Epithelial cell of esophagus (primary cell): ENCODE results near the gene FUT9.

Experiments used
- DNase-seq: peaks from one replicate; pipeline ENCODE4 v3.0.0; 2010; ENCODE audit warnings: low read depth
- H3K4me3 ChIP-seq: 2 replicates; pipeline ENCODE4 v1.5.1; 2011; ENCODE audit warnings: mild to moderate bottlenecking, low read length, control low read depth
- TF ChIP-seq, protein P1 (sequence below): IDR thresholded peaks from 2 replicates; pipeline ENCODE4 v1.5.1; 2011; ENCODE audit warnings: low read depth, mild to moderate bottlenecking, low read length, control low read depth, inconsistent platforms; ENCODE audit not compliant: insufficient read depth; ENCODE audit errors: missing control alignments

Gene FUT9

DNA sequence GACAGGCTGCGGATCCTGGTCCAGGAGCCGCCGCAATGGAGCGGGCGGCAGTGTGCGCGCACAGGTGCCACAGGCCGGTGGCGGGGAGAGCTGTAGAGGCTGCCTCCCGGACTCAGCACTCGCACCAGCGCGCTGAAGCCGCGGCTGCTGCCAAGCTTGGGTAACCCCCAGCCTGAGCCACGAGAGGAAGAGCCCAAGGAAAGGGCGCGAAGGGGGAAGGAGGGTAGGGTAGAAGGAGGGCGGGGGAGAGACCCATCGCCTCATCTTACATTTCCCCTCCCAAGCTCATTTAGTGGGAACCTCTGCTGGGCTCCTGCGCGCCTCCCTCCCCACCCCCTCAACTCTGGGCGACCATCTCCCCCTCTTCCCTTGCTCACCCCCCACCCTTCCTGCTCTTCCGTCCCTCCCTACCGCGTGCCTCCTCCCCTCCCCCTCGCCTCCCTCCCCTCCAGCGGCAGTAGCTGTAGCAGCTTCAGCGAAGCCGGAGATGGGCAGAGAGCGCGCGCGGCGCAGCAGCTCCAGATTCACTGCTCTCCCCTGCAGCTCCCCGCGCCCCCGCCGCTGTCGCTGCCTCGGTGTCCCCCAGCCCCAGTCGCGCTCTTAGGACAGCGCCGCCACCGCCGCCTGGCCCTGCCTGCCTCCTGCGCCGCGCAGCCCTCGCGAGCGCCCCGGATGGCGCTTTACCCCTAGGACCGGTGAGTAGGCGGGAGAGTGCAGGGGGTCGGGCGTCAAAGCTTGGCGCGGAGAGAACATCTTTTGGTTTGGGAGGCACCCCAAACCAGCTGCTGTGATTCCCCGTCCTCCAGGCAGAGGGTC is at the start of gene FUT9:
TSS of gene FUT9 (plus strand) at position 457 of the 816 bp plus-strand sequence. CDS start 187,182 bp downstream, outside the sequence.
- no peak within 1 kb of the TSS for H3K4me3 ChIP-seq
- TF ChIP-seq, protein P1, sequence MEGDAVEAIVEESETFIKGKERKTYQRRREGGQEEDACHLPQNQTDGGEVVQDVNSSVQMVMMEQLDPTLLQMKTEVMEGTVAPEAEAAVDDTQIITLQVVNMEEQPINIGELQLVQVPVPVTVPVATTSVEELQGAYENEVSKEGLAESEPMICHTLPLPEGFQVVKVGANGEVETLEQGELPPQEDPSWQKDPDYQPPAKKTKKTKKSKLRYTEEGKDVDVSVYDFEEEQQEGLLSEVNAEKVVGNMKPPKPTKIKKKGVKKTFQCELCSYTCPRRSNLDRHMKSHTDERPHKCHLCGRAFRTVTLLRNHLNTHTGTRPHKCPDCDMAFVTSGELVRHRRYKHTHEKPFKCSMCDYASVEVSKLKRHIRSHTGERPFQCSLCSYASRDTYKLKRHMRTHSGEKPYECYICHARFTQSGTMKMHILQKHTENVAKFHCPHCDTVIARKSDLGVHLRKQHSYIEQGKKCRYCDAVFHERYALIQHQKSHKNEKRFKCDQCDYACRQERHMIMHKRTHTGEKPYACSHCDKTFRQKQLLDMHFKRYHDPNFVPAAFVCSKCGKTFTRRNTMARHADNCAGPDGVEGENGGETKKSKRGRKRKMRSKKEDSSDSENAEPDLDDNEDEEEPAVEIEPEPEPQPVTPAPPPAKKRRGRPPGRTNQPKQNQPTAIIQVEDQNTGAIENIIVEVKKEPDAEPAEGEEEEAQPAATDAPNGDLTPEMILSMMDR, result no peak
- DNase-seq, result no peak

DNA sequence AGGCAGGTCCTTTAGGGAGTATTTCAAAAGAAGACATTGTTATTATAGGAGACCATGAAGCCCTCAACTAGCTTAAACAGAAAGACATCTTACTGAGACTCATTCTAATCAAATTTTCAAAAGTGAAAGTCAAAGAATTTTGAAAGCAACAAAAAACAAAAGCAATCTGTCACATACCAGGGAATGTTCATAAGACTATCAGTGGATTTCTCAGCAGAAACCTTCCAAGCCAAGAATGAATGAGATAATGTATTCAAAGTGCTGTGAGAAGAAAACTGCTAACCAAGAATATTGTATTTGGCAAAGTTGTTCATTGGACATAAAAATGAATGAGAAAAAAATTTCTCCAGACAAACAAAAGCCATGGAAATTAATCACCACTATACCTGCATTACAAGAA is 48.2 kb upstream of the FUT9 start:
- DNase-seq, result no peak
- H3K4me3 ChIP-seq, result no peak overlapping the region
- TF ChIP-seq, protein P1, result no peak

DNA sequence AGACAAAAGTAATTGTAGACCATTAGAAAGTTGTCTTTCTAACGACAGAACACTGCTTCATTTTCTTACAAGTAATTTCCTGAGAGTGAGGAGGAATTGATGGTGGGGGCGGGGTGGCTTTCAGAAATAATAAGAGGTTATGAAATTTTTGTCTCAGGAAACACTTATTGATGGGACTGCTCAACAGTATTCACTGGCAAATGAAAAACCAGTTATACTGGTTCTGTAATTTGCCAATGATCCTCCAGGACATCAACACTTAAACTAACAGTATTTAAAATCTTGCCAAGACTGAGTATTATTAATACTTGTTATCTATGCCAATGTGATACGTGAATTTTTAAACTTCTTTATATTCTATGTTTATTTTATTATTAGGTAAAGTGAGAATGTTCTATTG is 41.8 kb upstream of the FUT9 start:
- no peak overlapping the region for H3K4me3 ChIP-seq
- TF ChIP-seq, protein P1, result no peak
- peak; percentile 30 for DNase-seq

DNA sequence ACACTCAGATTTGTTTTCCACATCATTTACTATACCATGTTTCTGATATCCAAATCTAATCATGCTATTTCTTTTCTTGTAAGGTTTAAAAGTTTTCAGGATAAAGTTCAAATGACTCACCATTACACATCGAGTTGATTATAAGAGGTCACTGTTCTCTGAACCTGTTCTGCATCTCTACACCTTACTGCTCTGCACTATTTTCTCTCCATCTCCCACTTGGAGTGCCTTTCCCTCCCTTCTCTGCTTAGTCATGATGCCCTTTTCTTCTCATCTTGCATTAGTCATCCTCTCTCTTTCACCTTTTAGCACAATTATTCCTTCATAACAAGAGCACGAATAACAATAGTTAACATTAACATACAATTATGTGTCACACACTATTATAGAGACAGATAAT is 37.5 kb upstream of the FUT9 start:
- DNase-seq, result peak; percentile 47
- no peak overlapping the region for H3K4me3 ChIP-seq
- TF ChIP-seq, protein P1, result no peak

DNA sequence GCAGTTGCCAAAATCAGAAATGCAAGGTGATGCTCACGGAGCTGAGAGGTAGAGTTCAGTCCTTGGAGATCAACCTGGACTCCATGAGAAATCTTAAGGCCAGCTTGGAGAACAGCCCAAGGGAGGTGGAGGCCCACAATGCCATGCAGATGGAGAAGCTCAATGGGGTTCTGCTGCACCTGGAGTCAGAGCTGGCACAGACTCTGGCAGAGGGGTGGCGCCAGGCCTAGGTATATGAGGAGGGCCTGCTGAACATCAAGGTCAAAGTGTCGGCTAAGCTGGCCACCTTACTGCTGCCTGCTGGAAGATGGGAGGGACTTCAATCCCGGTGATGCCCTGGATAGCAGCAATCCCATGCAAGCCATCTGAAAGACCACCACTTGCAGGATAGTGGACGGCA is 23.9 kb upstream of the FUT9 start:
- H3K4me3 ChIP-seq, result no peak overlapping the region
- TF ChIP-seq, protein P1, result no peak
- DNase-seq, result no peak

DNA sequence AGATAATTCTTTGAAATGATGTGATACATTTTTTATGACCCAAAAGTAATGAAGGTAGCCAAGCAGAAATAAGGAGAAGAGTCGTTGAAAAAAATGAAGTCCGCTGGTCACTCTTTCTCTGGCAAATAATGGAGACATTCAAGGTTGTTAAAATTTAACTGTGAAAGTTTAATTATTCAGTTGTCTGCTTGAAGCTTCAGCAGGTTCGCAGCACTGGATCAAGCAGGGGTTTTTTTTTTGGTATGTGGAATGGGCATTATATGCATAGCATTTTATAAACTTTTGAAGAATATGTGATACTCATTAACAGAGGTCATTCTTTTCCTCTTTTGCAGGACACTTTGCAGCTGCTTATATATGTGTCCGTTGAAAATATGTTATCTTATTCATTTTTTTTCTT is 21.6 kb upstream of the FUT9 start:
- TF ChIP-seq, protein P1, result no peak
- no peak overlapping the region for H3K4me3 ChIP-seq
- no peak for DNase-seq

DNA sequence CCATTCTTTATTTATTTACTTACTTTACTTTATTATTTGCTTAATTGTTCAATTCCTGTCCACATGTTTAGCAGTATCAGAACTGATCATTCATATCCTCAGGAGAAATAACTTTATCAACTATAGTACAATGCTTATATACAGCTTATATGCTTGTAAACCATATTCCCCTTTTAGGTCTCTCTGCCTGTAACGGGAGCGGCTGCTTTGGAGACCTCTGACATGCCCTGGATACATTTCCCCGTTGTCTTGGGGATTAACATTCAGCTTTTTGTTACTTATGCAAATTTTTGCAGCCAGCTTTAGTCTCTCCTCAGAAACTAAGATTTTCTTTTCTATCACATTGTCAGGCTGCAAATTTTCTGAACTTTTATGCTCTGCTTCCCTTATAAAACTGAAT is 17.6 kb upstream of the FUT9 start:
- TF ChIP-seq, protein P1, result no peak
- no peak overlapping the region for H3K4me3 ChIP-seq
- no peak for DNase-seq
